ENCODE data around the gene POMT2.
A peak's percentile ranks its signal among the peaks of the same experiment; 100 is the strongest.

POMT2 gene

DNA sequence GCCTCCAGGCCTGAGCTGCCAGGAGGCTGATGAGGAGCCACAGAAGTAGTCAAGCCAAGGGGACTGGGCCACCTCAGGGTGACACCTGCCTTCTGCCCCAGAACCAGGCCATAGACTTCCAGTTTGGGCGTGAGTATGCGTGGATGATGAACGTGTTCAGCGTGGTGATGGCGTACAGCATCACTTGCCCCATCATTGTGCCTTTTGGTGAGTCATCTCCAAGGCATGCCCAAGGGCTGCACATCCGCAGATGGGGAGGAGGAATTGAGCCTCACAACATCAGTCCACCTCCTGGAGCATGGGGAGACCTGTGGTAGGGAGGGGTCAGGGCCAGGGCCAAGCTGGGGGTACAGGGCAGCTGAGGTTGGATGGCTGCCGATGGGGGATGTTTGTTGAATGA is 72.0 kb downstream of the POMT2 start:
- H3K4me3 ChIP-seq (ENCODE audit: low read depth, low read length), result no peak overlapping the region
- TF ChIP-seq, protein P1, sequence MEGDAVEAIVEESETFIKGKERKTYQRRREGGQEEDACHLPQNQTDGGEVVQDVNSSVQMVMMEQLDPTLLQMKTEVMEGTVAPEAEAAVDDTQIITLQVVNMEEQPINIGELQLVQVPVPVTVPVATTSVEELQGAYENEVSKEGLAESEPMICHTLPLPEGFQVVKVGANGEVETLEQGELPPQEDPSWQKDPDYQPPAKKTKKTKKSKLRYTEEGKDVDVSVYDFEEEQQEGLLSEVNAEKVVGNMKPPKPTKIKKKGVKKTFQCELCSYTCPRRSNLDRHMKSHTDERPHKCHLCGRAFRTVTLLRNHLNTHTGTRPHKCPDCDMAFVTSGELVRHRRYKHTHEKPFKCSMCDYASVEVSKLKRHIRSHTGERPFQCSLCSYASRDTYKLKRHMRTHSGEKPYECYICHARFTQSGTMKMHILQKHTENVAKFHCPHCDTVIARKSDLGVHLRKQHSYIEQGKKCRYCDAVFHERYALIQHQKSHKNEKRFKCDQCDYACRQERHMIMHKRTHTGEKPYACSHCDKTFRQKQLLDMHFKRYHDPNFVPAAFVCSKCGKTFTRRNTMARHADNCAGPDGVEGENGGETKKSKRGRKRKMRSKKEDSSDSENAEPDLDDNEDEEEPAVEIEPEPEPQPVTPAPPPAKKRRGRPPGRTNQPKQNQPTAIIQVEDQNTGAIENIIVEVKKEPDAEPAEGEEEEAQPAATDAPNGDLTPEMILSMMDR (IDR thresholded peaks at IDR 0.05; ENCODE audit: control insufficient read depth, extremely low read depth, insufficient read depth), result no peak
- no peak for DNase-seq (ENCODE audit: low read depth)

GRCh38 chr14:77246784-77247183 is 73.9 kb downstream of the POMT2 start:
- DNase-seq (ENCODE audit: low read depth), result no peak
- TF ChIP-seq, protein P1 (IDR thresholded peaks at IDR 0.05; ENCODE audit: control insufficient read depth, extremely low read depth, insufficient read depth), result no peak
- no peak overlapping the region for H3K4me3 ChIP-seq (ENCODE audit: low read depth, low read length)

DNA sequence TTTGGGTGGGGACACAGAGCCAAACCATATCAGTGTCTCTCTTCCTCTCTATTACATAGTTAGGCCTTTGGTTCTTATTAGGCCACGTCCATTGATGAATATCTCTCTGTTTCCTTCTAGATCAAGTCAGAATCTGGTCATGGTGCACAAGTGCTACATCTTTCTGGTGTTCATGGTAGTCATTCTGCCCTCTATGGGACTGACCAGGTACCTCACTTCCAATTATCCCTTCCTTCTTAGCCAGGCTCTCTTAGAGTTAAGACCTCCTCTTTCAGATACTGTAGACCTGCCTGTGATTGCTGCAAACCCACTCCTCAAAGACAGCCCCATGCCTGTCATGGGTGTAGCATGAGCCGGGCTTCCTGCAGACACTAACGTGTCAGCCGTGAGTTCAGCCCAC is 74.9 kb downstream of the POMT2 start:
- TF ChIP-seq, protein P1 (IDR thresholded peaks at IDR 0.05; ENCODE audit: control insufficient read depth, extremely low read depth, insufficient read depth), result peak; percentile 25; the same call in 1 of the 2 replicates
- H3K4me3 ChIP-seq (ENCODE audit: low read depth, low read length), result no peak overlapping the region
- no peak for DNase-seq (ENCODE audit: low read depth)

DNA sequence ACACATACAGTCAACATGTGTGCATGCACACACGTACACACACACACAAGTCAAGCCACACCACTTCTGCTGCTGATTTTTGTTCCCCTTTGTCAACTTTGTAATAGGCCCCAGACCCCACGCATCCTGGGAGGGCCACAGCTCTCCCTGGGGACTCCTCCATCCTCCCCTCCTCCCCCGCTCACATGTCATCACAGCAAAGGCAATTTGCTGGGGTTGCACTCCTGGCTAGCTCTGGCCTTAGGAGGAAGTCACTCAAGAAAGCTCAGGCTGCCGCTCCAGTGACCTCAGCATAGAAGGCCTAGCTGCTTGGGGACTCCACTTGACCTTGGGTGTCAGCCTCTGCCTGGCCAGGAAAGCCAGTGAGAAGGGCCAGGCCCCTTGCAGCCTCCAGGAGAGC is 76.8 kb downstream of the POMT2 start:
- no peak for DNase-seq (ENCODE audit: low read depth)
- H3K4me3 ChIP-seq (ENCODE audit: low read depth, low read length), result no peak overlapping the region
- TF ChIP-seq, protein P1 (IDR thresholded peaks at IDR 0.05; ENCODE audit: control insufficient read depth, extremely low read depth, insufficient read depth), result no peak

GRCh38 chr14:77242752-77243151 is 77.9 kb downstream of the POMT2 start:
- no peak for DNase-seq (ENCODE audit: low read depth)
- H3K4me3 ChIP-seq (ENCODE audit: low read depth, low read length), result no peak overlapping the region
- TF ChIP-seq, protein P1 (IDR thresholded peaks at IDR 0.05; ENCODE audit: control insufficient read depth, extremely low read depth, insufficient read depth), result no peak

GRCh38 chr14:77241955-77242354 is 78.7 kb downstream of the POMT2 start:
- DNase-seq (ENCODE audit: low read depth), result no peak
- no peak overlapping the region for H3K4me3 ChIP-seq (ENCODE audit: low read depth, low read length)
- TF ChIP-seq, protein P1 (IDR thresholded peaks at IDR 0.05; ENCODE audit: control insufficient read depth, extremely low read depth, insufficient read depth), result no peak

DNA sequence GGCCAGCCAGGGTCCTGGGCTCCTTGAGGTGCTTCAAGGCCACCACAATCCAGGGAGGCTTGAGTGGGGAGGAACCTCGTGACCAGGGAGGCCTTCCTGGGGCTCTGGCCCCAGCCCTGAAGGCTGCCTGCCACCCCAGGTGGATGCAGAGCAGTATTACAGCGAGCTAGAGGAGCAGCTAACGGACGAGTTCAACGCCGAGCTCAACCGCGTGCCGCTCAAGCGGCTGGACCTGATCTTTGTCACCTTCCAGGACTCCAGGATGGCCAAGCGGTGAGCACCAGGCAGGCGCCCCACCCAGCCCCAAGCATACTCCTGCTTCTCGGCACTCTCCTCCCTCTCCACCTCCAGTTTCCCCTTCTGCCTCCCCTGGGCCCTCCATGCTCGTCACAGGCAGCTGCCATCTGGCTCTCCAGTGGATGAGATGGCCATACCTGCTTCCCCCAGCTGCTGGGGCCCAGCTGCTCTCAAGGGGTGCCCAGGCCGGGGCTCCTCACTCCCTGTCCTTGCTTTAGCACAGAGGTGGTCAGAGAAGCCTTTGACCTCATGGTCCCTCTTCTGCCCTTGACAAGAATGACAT is 80.3 kb downstream of the POMT2 start:
- H3K4me3 ChIP-seq (ENCODE audit: low read depth, low read length), result no peak overlapping the region
- TF ChIP-seq, protein P1 (IDR thresholded peaks at IDR 0.05; ENCODE audit: control insufficient read depth, extremely low read depth, insufficient read depth), result no peak
- DNase-seq (ENCODE audit: low read depth), result no peak

Data from LNCaP clone FGC (cell line).